NOMO-1 treated with dmso at 0.1 percent for 144 hours (cell line): ENCODE measurements around the gene KRTAP12-2.
"Not testable (repeated sequence)": the region's sequence is repeated elsewhere in the genome, so short reads cannot be mapped to it uniquely, and the experiment has no call there.

Experiments used
- DNase-seq: peaks from one replicate; lab custom pipeline; 2025; ENCODE audit not compliant: unreplicated experiment; lab: John Stamatoyannopoulos, UW

Gene KRTAP12-2

GRCh38 chr21:44702973-44703730, 36.4 kb upstream of the KRTAP12-2 start:
- no peak for DNase-seq

- no peak for DNase-seq
Observed at GRCh38 chr21:44702111-44702972, 35.6 kb upstream of the KRTAP12-2 start.

- DNase-seq = no peak
Observed at GRCh38 chr21:44701541-44701940, 34.8 kb upstream of the KRTAP12-2 start.

- DNase-seq = no peak
Observed at GRCh38 chr21:44701023-44701400, 34.3 kb upstream of the KRTAP12-2 start.

GRCh38 chr21:44700101-44701022, 33.6 kb upstream of the KRTAP12-2 start:
- DNase-seq = no peak

- DNase-seq = no peak
Observed at GRCh38 chr21:44699502-44700001, 32.8 kb upstream of the KRTAP12-2 start.

- no peak for DNase-seq
Observed at GRCh38 chr21:44697811-44698734, 31.3 kb upstream of the KRTAP12-2 start.

- DNase-seq = not testable (repeated sequence)
Observed at GRCh38 chr21:44697172-44697810, 30.6 kb upstream of the KRTAP12-2 start, which contains the start of gene KRTAP10-12. TSS of gene KRTAP10-12 (plus strand) at chr21:44697172. CDS start at chr21:44697202, 30 bp downstream.

- no peak for DNase-seq
Observed at GRCh38 chr21:44696572-44696971, 29.8 kb upstream of the KRTAP12-2 start.

- no peak for DNase-seq
Observed at GRCh38 chr21:44695641-44696040, 28.9 kb upstream of the KRTAP12-2 start.

- no peak for DNase-seq
Observed at GRCh38 chr21:44695184-44695583, 28.5 kb upstream of the KRTAP12-2 start.

- no peak for DNase-seq
Observed at GRCh38 chr21:44694776-44695175, 28.0 kb upstream of the KRTAP12-2 start.

GRCh38 chr21:44692798-44693512, 26.2 kb upstream of the KRTAP12-2 start:
- no peak for DNase-seq

GRCh38 chr21:44691686-44692085, 25.0 kb upstream of the KRTAP12-2 start:
- DNase-seq = no peak

- DNase-seq = not testable (repeated sequence)
Observed at GRCh38 chr21:44689740-44690139, 23.0 kb upstream of the KRTAP12-2 start.

GRCh38 chr21:44687671-44688070, 20.9 kb upstream of the KRTAP12-2 start:
- no peak for DNase-seq

GRCh38 chr21:44686843-44687561, 20.3 kb upstream of the KRTAP12-2 start:
- DNase-seq = no peak
